ENCODE measurements around the gene MXI1. TPM values are rescaled to one million over a fixed set of nuclear protein-coding genes. Genes with fewer than 3 reads are reported as not detected.
A peak's percentile ranks its signal among the peaks of the same experiment; 100 is the strongest.

MXI1 gene
- total and polyA plus RNA-seq, 2 of the 4 experiments (the other 2 are of a cell fraction) = 7.2 to 11.8 TPM

DNA sequence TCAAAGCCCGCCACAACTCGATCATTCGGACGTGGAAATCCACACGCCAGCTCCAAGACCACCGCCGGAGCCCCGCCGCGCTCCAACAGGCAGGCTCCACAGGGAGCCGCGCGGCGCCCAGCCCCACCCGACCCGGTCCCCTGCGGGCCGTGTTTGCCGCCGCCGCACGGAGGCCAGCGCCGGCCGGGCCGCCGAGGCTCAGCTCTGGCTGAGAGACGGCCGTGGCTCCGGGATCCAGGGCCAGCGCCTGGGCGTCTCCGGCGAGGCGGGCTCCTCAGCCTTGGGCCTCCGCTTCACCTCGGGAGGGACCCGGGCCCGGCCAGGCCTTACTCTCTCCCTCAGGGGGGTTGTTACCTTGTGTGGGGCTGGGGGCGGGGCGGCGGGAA is 97.0 kb downstream of the MXI1 start:
- Histone ChIP-seq H2BK120ac (ENCODE audit: low read depth, low read length) (no peak overlapping the region), H3K36me3 (ENCODE audit: control insufficient read depth, insufficient read depth, low read length) (peaks cover 8% of the 10 kb centered on the region), H4K5ac (ENCODE audit: low read depth, low read length) (peak overlapping the region; percentile 61; the same call in 1 of the 2 replicates), H4K8ac (ENCODE audit: low read depth in 2 of 2, low read length in 2 of 2) (peak overlapping the region; percentile 62 to 69; a peak in 3 of 4 replicates), H3K9ac (ENCODE audit: low read depth, low read length) (peak overlapping the region; percentile 85), H2AFZ (replicated peaks; ENCODE audit: low read length, poor library complexity) (peak overlapping the region; percentile 89), H3K9me1 (ENCODE audit: insufficient read depth, low read length) (no peaks in the 10 kb centered on the region; the same call in 1 of the 2 replicates), H2AK9ac (replicated peaks; ENCODE audit: low read depth, low read length, poor library complexity) (peak overlapping the region; percentile 93), H4K91ac (ENCODE audit: insufficient read depth, low read depth, low read length) (no peak overlapping the region; the same call in 1 of the 2 replicates), H3K18ac (ENCODE audit: low read depth, low read length) (no peak overlapping the region; the same call in 1 of the 2 replicates), H2BK5ac (ENCODE audit: low read depth, low read length, poor library complexity, severe bottlenecking) (peak overlapping the region; percentile 64), H2BK15ac (ENCODE audit: low read depth, low read length) (no peak overlapping the region), H3K4me3 (ENCODE audit: insufficient read depth, low read depth, low read length) (peak overlapping the region; percentile 90), H3K79me1 (ENCODE audit: low read depth in 1 of 2, low read length in 2 of 2) (peaks cover 4 to 14% of the 10 kb centered on the region in 2 experiments; a peak in 2 of 4 replicates), H4K20me1 (ENCODE audit: insufficient read depth, low read length) (peaks cover 11% of the 10 kb centered on the region; the same call in 1 of the 2 replicates), H3K27me3 (ENCODE audit: control insufficient read depth, insufficient read depth, low read length) (no peaks in the 10 kb centered on the region), H3K4me1 (ENCODE audit: control insufficient read depth, insufficient read depth, low read length) (peaks cover 4% of the 10 kb centered on the region; the same call in 1 of the 2 replicates), H2BK20ac (ENCODE audit: low read depth, low read length) (no peak overlapping the region), H3K4me2 (ENCODE audit: low read depth, low read length) (peak overlapping the region; percentile 97), H3K4ac (ENCODE audit: low read depth, low read length) (peak overlapping the region; percentile 83), H3K56ac (ENCODE audit: extremely low read depth, insufficient read depth, low read length) (peak overlapping the region; percentile 70; the same call in 1 of the 2 replicates), H3K27ac (ENCODE audit: insufficient read depth, low read length) (peak overlapping the region; percentile 75), H3K23ac (ENCODE audit: low read depth, low read length) (no peak overlapping the region), H3K14ac (replicated peaks; ENCODE audit: low read depth, low read length) (peak overlapping the region; percentile 73), H2AK5ac (ENCODE audit: low read depth, low read length) (no peak overlapping the region), H3K9me3 (ENCODE audit: control insufficient read depth, insufficient read depth, low read length) (no peaks in the 10 kb centered on the region)
- in situ Hi-C loops (cut with MboI; ENCODE audit: low sequenced_read_pairs) (loop anchor here (10.0 to 25.0 kb wide), 2 partner anchors 580 to 1833 kb away; no protein-coding TSS in a partner anchor), intact Hi-C loops (cut with micrococcal nuclease) (loop anchor here (10.0 kb wide), 1 partner anchor 610 kb away; the partner anchor contains the start of genes BBIP1 and SHOC2), dilution Hi-C loops (cut with HindIII; ENCODE audit: low sequenced_read_pairs, unreplicated experiment) (no loop called here)
- no TSS peak for BruUV-seq (replicated peaks)
- TF ChIP-seq CEBPB (IDR thresholded peaks at IDR 0.05; ENCODE audit: low read depth, low read length) (no peak), SMC3 (IDR thresholded peaks at IDR 0.05; ENCODE audit: low read depth, low read length) (no peak), MXI1 (IDR thresholded peaks at IDR 0.05; ENCODE audit: borderline replicate concordance, low read depth, low read length) (no peak), CTCF (conservative IDR thresholded peaks at IDR 0.05; ENCODE audit: low read depth, low read length) (no peak)
- ChIA-PET POLR2A (ENCODE audit: unreplicated experiment) (interaction anchor here (0.6 to 1.0 kb wide), 2 partner anchors 22 to 122 kb away, joined by 3 to 4 read pairs; no protein-coding TSS in a partner anchor), CTCF (interaction anchor here (1.3 kb wide), 1 partner anchor 242 kb away, joined by 4 read pairs; no protein-coding TSS in a partner anchor)
- WGBS, 2 experiments (ENCODE audit: extremely low coverage in 2 of 2, insufficient read length in 1 of 2) = 0% methylated on average over 15 of the region's 42 CpGs; no CpG with 5 or more reads in 1 of the 2 experiments
- ATAC-seq (ENCODE audit: low read depth) = peak; percentile 70
- no peak for DNase-seq
